GM18858 (cell line): ENCODE data around the gene ZBTB32.

Experiments used
- ATAC-seq: cut with Tn5 transposase; IDR thresholded peaks from one replicate; pipeline ENCODE4 v1.9.1; 2021; ENCODE audit not compliant: unreplicated experiment

ZBTB32 gene

GRCh38 chr19:35750167-35750566 lies 45.8 kb downstream of the ZBTB32 start:
- no peak for ATAC-seq

GRCh38 chr19:35751839-35752745 lies 47.7 kb downstream of the ZBTB32 start:
- no peak for ATAC-seq

GRCh38 chr19:35752746-35753350 lies 48.5 kb downstream of the ZBTB32 start:
- ATAC-seq: no peak

GRCh38 chr19:35753634-35754369 lies 49.4 kb downstream of the ZBTB32 start:
- ATAC-seq: no peak

GRCh38 chr19:35754370-35755130 lies 50.2 kb downstream of the ZBTB32 start:
- no peak for ATAC-seq

- ATAC-seq: no peak
Observed at GRCh38 chr19:35755131-35755549, 50.8 kb downstream of the ZBTB32 start.

- no peak for ATAC-seq
Observed at GRCh38 chr19:35755550-35756376, 51.4 kb downstream of the ZBTB32 start.

GRCh38 chr19:35756377-35757230 lies 52.2 kb downstream of the ZBTB32 start, which contains the start of gene HSPB6:
Gene HSPB6 (minus strand): TSS chr19:35757029. CDS start chr19:35757008, 21 bp downstream.
- no peak for ATAC-seq

GRCh38 chr19:35757231-35757748 lies 52.9 kb downstream of the ZBTB32 start:
- no peak for ATAC-seq

GRCh38 chr19:35757749-35758608 lies 53.6 kb downstream of the ZBTB32 start, which contains the start of gene PROSER3:
Gene PROSER3 (plus strand): TSS chr19:35758176. CDS start chr19:35758216, 40 bp downstream.
- peak; percentile 92 for ATAC-seq

- ATAC-seq: no peak
Observed at GRCh38 chr19:35759697-35760096, 55.3 kb downstream of the ZBTB32 start.

- no peak for ATAC-seq
Observed at GRCh38 chr19:35760711-35761349, 56.5 kb downstream of the ZBTB32 start.

GRCh38 chr19:35764432-35765315 lies 60.3 kb downstream of the ZBTB32 start:
- ATAC-seq: no peak
